ENCODE data around the gene MARCHF7. TPM values are rescaled to one million over a fixed set of nuclear protein-coding genes. Genes with fewer than 3 reads are reported as not detected.
"Not testable (repeated sequence)": the region's sequence is repeated elsewhere in the genome, so short reads cannot be mapped to it uniquely, and the experiment has no call there.

MARCHF7 gene
- 86.7 and 89.5 TPM in 2 replicates for total RNA-seq

GRCh38 chr2:159712143-159712928 lies at the start of gene MARCHF7:
TSS of gene MARCHF7 (plus strand) at chr2:159712506. CDS start at chr2:159729023, 16,517 bp downstream.
- Mint-ChIP-seq H3K4me3 (peak within 1 kb of the TSS; percentile 99), H3K9me3 (no peaks in the 10 kb centered on the region), H3K27ac (peak within 1 kb of the TSS; percentile 99), H3K4me1 (peaks cover 56% of the 10 kb centered on the region), H3K27me3 (no peaks in the 10 kb centered on the region), H3K36me3 (ENCODE audit: low read depth) (peaks cover 49% of the 10 kb centered on the region)
- DNase-seq (peak; percentile 97), ATAC-seq (ENCODE audit: low read depth) (peak; percentile 93)
- POLR2A ChIA-PET: interaction anchor here (0.5 to 3.3 kb wide), 22 partner anchors 9 to 1392 kb away, joined by 3 to 31 read pairs (median 5); partner anchors contain the start of genes LY75 and WDSUB1
- CTCF ChIA-PET: interaction anchor here (0.7 to 1.3 kb wide), 4 partner anchors 10 to 425 kb away, joined by 3 to 4 read pairs (median 3); no protein-coding TSS in a partner anchor
- TF ChIP-seq, protein P1, sequence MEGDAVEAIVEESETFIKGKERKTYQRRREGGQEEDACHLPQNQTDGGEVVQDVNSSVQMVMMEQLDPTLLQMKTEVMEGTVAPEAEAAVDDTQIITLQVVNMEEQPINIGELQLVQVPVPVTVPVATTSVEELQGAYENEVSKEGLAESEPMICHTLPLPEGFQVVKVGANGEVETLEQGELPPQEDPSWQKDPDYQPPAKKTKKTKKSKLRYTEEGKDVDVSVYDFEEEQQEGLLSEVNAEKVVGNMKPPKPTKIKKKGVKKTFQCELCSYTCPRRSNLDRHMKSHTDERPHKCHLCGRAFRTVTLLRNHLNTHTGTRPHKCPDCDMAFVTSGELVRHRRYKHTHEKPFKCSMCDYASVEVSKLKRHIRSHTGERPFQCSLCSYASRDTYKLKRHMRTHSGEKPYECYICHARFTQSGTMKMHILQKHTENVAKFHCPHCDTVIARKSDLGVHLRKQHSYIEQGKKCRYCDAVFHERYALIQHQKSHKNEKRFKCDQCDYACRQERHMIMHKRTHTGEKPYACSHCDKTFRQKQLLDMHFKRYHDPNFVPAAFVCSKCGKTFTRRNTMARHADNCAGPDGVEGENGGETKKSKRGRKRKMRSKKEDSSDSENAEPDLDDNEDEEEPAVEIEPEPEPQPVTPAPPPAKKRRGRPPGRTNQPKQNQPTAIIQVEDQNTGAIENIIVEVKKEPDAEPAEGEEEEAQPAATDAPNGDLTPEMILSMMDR (IDR thresholded peaks at IDR 0.05): no peak
- intact Hi-C loops (cut with micrococcal nuclease): loop anchor here (1.0 to 10.0 kb wide), 11 partner anchors 97 to 1838 kb away; partner anchors contain the start of genes ACVR1, CCDC148, LY75 and PKP4

DNA sequence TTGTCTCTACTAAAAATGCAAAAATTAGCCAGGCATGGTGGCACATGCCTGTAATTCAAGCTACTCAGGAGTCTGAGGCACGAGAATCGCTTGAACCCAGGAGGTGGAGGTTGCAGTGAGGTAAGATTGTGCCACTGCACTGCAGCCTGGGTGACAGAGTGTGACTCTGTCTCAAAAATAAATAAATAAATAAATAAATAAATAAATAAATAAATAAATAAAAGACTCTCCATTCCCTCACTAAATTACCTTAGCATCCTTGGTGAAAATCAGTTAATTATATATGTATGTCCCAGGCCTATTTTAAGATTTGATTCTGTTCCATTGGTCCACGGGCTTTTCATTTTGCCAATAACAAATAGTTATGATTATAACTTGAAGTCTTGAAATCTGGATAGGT lies 44.9 kb upstream of the MARCHF7 start:
- H3K4me1 Mint-ChIP-seq; H3K36me3 Mint-ChIP-seq (ENCODE audit: low read depth); H3K27ac Mint-ChIP-seq; H3K9me3 Mint-ChIP-seq; DNase-seq; intact Hi-C loops (cut with micrococcal nuclease); H3K4me3 Mint-ChIP-seq; H3K27me3 Mint-ChIP-seq; POLR2A ChIA-PET; ATAC-seq (ENCODE audit: low read depth); CTCF ChIA-PET: not testable (repeated sequence)

DNA sequence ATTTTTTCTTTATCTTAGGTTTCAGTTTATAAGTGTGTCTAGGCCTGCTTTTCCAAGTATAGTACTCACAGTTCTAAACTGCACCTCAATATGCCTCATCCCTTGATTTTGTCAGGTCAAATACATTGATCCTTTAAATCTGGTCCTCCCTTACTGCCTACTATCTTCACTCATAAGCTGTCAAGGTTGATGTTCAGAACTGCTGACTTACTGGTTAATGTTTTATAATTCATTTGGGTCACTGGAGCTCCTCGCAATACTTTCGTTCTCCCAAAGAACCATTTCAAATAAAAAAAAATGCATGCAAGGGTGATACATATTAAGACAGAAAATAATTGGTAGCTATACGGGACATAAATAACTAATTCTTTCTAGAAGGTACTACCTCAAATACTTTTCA lies 41.3 kb upstream of the MARCHF7 start:
- Mint-ChIP-seq H3K27ac (no peak overlapping the region), H3K9me3 (no peaks in the 10 kb centered on the region), H3K4me3 (no peak overlapping the region), H3K4me1 (no peaks in the 10 kb centered on the region), H3K36me3 (ENCODE audit: low read depth) (peaks cover 3% of the 10 kb centered on the region), H3K27me3 (no peaks in the 10 kb centered on the region)
- DNase-seq (no peak), ATAC-seq (ENCODE audit: low read depth) (no peak)
- POLR2A ChIA-PET: no interaction called here
- CTCF ChIA-PET: no interaction called here
- TF ChIP-seq, protein P1 (IDR thresholded peaks at IDR 0.05): no peak
- intact Hi-C loops (cut with micrococcal nuclease): no loop called here

DNA sequence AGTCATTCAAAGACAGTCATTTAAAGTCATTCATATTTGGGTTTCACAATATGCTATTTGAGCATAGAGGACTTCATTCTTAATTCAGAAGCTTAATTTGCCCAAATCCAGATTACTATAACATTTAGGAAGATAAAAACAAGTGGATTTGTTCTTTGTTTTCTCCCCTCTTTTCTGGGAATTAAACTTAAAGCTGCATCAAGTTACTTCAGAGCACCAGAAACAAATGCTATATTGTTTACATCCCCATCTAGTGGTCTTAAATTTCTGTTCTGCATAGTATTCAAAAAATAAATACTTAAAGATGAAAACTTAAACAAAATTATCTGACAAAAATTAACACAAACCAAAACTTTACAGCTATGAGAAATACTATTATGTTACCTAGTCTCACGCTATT lies 34.7 kb upstream of the MARCHF7 start:
- Mint-ChIP-seq H3K9me3 (no peaks in the 10 kb centered on the region), H3K4me3 (no peak overlapping the region), H3K27me3 (no peaks in the 10 kb centered on the region), H3K27ac (no peak overlapping the region), H3K4me1 (no peaks in the 10 kb centered on the region), H3K36me3 (ENCODE audit: low read depth) (no peaks in the 10 kb centered on the region)
- ATAC-seq (ENCODE audit: low read depth) (no peak), DNase-seq (no peak)
- TF ChIP-seq, protein P1 (IDR thresholded peaks at IDR 0.05): no peak
- ChIA-PET POLR2A (no interaction called here), CTCF (no interaction called here)
- intact Hi-C loops (cut with micrococcal nuclease): no loop called here

GRCh38 chr2:159680692-159681091 lies 31.6 kb upstream of the MARCHF7 start:
- Mint-ChIP-seq H3K27ac (no peak overlapping the region), H3K9me3 (no peaks in the 10 kb centered on the region), H3K36me3 (ENCODE audit: low read depth) (no peaks in the 10 kb centered on the region), H3K4me1 (no peaks in the 10 kb centered on the region), H3K4me3 (no peak overlapping the region), H3K27me3 (no peaks in the 10 kb centered on the region)
- no peak for ATAC-seq (ENCODE audit: low read depth)
- CTCF ChIA-PET: no interaction called here
- TF ChIP-seq, protein P1 (IDR thresholded peaks at IDR 0.05): no peak
- intact Hi-C loops (cut with micrococcal nuclease): no loop called here
- DNase-seq: no peak
- POLR2A ChIA-PET: no interaction called here
